Measurements from ENCODE around the gene USP3. TPM values are rescaled to one million over a fixed set of nuclear protein-coding genes. Genes with fewer than 3 reads are reported as not detected.

USP3 gene
- total and polyA plus RNA-seq, 2 of the 4 experiments (the other 2 are of a cell fraction), result 17.3 to 52.3 TPM

DNA sequence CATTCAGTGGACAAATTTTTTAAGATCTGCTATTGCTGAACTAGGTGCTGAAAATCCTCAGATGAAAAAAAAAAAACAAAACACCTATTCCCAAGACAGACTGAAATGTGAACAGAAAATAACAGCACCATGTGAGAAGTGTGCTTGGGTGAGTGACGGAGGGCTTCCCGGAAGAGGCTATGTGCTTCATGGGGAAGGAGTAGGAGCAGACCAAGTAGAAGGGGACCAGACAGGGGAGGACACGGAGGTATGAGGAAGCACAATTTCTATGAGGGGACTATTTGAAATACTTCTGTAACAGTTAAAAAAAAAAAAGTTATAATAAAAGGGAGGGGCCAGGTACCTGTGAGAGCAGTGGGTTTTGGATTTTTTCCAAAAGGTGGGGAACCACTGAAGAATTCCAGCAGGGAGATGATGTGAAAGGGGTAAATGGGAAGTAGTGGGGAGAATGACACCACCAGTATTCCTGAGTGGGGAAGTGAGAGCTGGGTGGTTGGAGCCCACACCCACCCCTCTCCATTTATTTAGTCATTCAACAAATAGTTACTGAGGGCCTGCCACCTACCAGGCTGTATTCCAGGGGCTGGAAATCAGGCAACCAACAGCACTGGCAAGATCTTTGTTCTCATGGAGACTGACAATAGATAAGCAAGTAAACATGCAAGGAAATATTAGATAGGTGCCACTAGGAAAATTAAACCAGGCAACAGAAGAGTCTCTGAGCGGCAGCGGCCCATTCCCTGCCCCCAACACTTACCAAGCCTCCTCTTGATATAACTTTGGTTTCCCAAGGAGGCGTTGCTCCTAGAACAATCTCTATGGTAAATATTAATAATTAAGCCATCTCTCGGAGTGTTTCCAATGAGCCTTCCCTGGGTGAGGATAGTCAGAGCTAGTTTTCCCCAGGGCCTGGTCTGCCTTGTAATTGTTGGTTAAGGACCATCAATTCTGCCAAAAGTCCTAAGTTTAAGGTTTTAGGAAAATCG lies 3.8 kb upstream of the USP3 start:
- dilution Hi-C loops (cut with HindIII; ENCODE audit: low sequenced_read_pairs, unreplicated experiment), result no loop called here
- Histone ChIP-seq H3K4me2 (ENCODE audit: low read depth, low read length) (peak overlapping the region; percentile 79), H4K91ac (ENCODE audit: insufficient read depth, low read depth, low read length) (no peak overlapping the region), H2BK5ac (ENCODE audit: low read depth, low read length, poor library complexity, severe bottlenecking) (peak overlapping the region; percentile 71), H4K5ac (ENCODE audit: low read depth, low read length) (peak overlapping the region; percentile 13; the same call in 1 of the 2 replicates), H3K9me1 (ENCODE audit: insufficient read depth, low read length) (peaks cover 18% of the 10 kb centered on the region), H2AK9ac (replicated peaks; ENCODE audit: low read depth, low read length, poor library complexity) (no peak overlapping the region), H3K79me1 (ENCODE audit: low read depth in 1 of 2, low read length in 2 of 2) (peaks cover 0 to 17% of the 10 kb centered on the region in 2 experiments; a peak in 2 of 4 replicates), H2AK5ac (ENCODE audit: low read depth, low read length) (peak overlapping the region; percentile 44; the same call in 1 of the 2 replicates), H3K56ac (ENCODE audit: extremely low read depth, insufficient read depth, low read length) (no peak overlapping the region), H3K18ac (ENCODE audit: low read depth, low read length) (peak overlapping the region; percentile 70; the same call in 1 of the 2 replicates), H3K23ac (ENCODE audit: low read depth, low read length) (peak overlapping the region; percentile 41; the same call in 1 of the 2 replicates), H2AFZ (replicated peaks; ENCODE audit: low read length, poor library complexity) (peak overlapping the region; percentile 84), H3K4ac (ENCODE audit: low read depth, low read length) (peak overlapping the region; percentile 31; the same call in 1 of the 2 replicates), H4K8ac (ENCODE audit: low read depth in 2 of 2, low read length in 2 of 2) (peak overlapping the region; percentile 64 to 76; a peak in 3 of 4 replicates), H3K9me3 (ENCODE audit: control insufficient read depth, insufficient read depth, low read length) (no peaks in the 10 kb centered on the region), H4K20me1 (ENCODE audit: insufficient read depth, low read length) (0 out of 2 replicates have a peak, but pooled peaks cover under 1% of the 10 kb centered on the region), H2BK120ac (ENCODE audit: low read depth, low read length) (peak overlapping the region; percentile 21; the same call in 1 of the 2 replicates), H2BK15ac (ENCODE audit: low read depth, low read length) (peak overlapping the region; percentile 5; the same call in 1 of the 3 replicates), H3K9ac (ENCODE audit: low read depth, low read length) (peak overlapping the region; percentile 60), H3K36me3 (ENCODE audit: control insufficient read depth, insufficient read depth, low read length) (no peaks in the 10 kb centered on the region), H2BK20ac (ENCODE audit: low read depth, low read length) (no peak overlapping the region), H3K27me3 (ENCODE audit: control insufficient read depth, insufficient read depth, low read length) (peaks cover 2% of the 10 kb centered on the region; the same call in 1 of the 2 replicates), H3K4me1 (ENCODE audit: control insufficient read depth, insufficient read depth, low read length) (peaks cover 16% of the 10 kb centered on the region), H3K27ac (ENCODE audit: insufficient read depth, low read length) (peak overlapping the region; percentile 67; the same call in 1 of the 2 replicates), H3K4me3 (ENCODE audit: insufficient read depth, low read depth, low read length) (peak overlapping the region; percentile 33; the same call in 1 of the 2 replicates), H3K14ac (replicated peaks; ENCODE audit: low read depth, low read length) (peak overlapping the region; percentile 18; the same call in 1 of the 2 replicates)
- DNase-seq, result no peak
- intact Hi-C loops (cut with micrococcal nuclease), result no loop called here
- WGBS, 2 experiments (ENCODE audit: extremely low coverage in 2 of 2, insufficient read length in 1 of 2), result no CpG with 5 or more reads among the region's 8 CpGs
- in situ Hi-C loops (cut with MboI; ENCODE audit: low sequenced_read_pairs), result no loop called here
- ATAC-seq (ENCODE audit: low read depth), result no peak
- POLR2A ChIA-PET (ENCODE audit: unreplicated experiment), result no interaction called here
- CTCF ChIA-PET, result interaction anchor here (1.1 kb wide), 1 partner anchor 34 kb away, joined by 4 read pairs; no protein-coding TSS in a partner anchor
- no TSS peak for BruUV-seq (replicated peaks)
- TF ChIP-seq NFE2L2 (IDR thresholded peaks at IDR 0.05; ENCODE audit: low read depth, low read length), result no peak
- no peak for TF ChIP-seq CHD1 (IDR thresholded peaks at IDR 0.05; ENCODE audit: low read depth, low read length)
- TF ChIP-seq ELK1 (IDR thresholded peaks at IDR 0.05; ENCODE audit: borderline replicate concordance, low read depth, low read length), result no peak
- TF ChIP-seq MXI1 (IDR thresholded peaks at IDR 0.05; ENCODE audit: borderline replicate concordance, low read depth, low read length), result no peak
